ENCODE results near the gene MAML2.

The MAML2 gene

GRCh38 chr11:95991101-95991500 is 351.9 kb downstream of the MAML2 start:
- no peaks in the 10 kb centered on the region for H3K27me3 ChIP-seq (ENCODE audit: insufficient read depth, low read length)
- H3K4me1 ChIP-seq (ENCODE audit: insufficient read depth, low read length): peaks cover 32% of the 10 kb centered on the region
- no peaks in the 10 kb centered on the region for H3K36me3 ChIP-seq (ENCODE audit: insufficient read depth, low read length)
- H3K9me3 ChIP-seq (ENCODE audit: insufficient read depth, low read depth, low read length): no peaks in the 10 kb centered on the region
- WGBS: 91% methylated on average over 1 of the region's 1 CpG
- H3K4me3 ChIP-seq (ENCODE audit: low read length): no peak overlapping the region
- no peak overlapping the region for H3K27ac ChIP-seq (ENCODE audit: low read depth, low read length)
- no peak overlapping the region for H3K9ac ChIP-seq (ENCODE audit: low read depth, low read length)

- H3K4me3 ChIP-seq (ENCODE audit: low read length): no peak overlapping the region
- H3K27ac ChIP-seq (ENCODE audit: low read depth, low read length): no peak overlapping the region
- H3K4me1 ChIP-seq (ENCODE audit: insufficient read depth, low read length): peaks cover 32% of the 10 kb centered on the region
- no peaks in the 10 kb centered on the region for H3K36me3 ChIP-seq (ENCODE audit: insufficient read depth, low read length)
- no peaks in the 10 kb centered on the region for H3K27me3 ChIP-seq (ENCODE audit: insufficient read depth, low read length)
- no peak overlapping the region for H3K9ac ChIP-seq (ENCODE audit: low read depth, low read length)
- H3K9me3 ChIP-seq (ENCODE audit: insufficient read depth, low read depth, low read length): no peaks in the 10 kb centered on the region
- no CpG with 5 or more reads among the region's 1 CpG for WGBS
These were observed 353.2 kb downstream of the MAML2 start for GRCh38 chr11:95989780-95990179.

DNA sequence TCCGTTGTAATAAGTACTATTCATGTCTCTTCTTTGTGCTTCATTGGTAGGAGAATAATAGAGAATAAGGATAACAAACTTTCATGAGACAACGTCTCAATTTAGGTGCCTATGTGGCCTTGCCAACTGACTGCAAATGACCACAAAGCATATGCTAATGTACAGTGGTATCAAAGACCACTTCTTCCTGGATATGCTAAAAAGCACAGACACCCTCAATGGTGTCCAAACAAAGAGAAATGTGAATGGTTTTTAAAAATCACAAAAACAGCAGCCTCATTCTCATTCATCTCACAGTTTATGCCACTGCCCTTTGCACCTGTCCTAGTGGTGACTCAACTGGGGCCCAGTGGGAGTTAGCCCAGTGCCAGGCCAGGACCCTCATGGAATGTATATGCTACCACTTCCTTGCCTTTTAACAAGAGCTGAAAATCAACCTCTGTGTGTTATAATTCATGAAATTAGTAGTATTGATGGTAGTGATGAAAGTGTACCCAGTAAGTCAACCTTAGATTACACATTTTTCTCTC is 353.9 kb downstream of the MAML2 start:
- peaks cover 32% of the 10 kb centered on the region for H3K4me1 ChIP-seq (ENCODE audit: insufficient read depth, low read length)
- H3K27me3 ChIP-seq (ENCODE audit: insufficient read depth, low read length): no peaks in the 10 kb centered on the region
- no peak overlapping the region for H3K9ac ChIP-seq (ENCODE audit: low read depth, low read length)
- WGBS: 77% methylated on average over 2 of the region's 2 CpGs
- H3K4me3 ChIP-seq (ENCODE audit: low read length): no peak overlapping the region
- H3K9me3 ChIP-seq (ENCODE audit: insufficient read depth, low read depth, low read length): no peaks in the 10 kb centered on the region
- no peaks in the 10 kb centered on the region for H3K36me3 ChIP-seq (ENCODE audit: insufficient read depth, low read length)
- no peak overlapping the region for H3K27ac ChIP-seq (ENCODE audit: low read depth, low read length)

GRCh38 chr11:95985174-95985808 is 357.7 kb downstream of the MAML2 start:
- WGBS: 100% methylated on average over 1 of the region's 1 CpG

GRCh38 chr11:95984072-95984471 is 358.9 kb downstream of the MAML2 start:
- Histone ChIP-seq H3K36me3 (ENCODE audit: insufficient read depth, low read length) (no peaks in the 10 kb centered on the region), H3K27me3 (ENCODE audit: insufficient read depth, low read length) (no peaks in the 10 kb centered on the region), H3K9ac (ENCODE audit: low read depth, low read length) (no peak overlapping the region), H3K27ac (ENCODE audit: low read depth, low read length) (no peak overlapping the region), H3K4me3 (ENCODE audit: low read length) (no peak overlapping the region), H3K4me1 (ENCODE audit: insufficient read depth, low read length) (peaks cover 3% of the 10 kb centered on the region; the same call in 1 of the 2 replicates), H3K9me3 (ENCODE audit: insufficient read depth, low read depth, low read length) (no peaks in the 10 kb centered on the region)
- 96% methylated on average over 2 of the region's 2 CpGs for WGBS

More at GRCh38 chr11:95985174-95985808, 357.7 kb downstream of the MAML2 start:
- H3K4me3 ChIP-seq (ENCODE audit: low read length): no peak overlapping the region
- H3K4me1 ChIP-seq (ENCODE audit: insufficient read depth, low read length): peaks cover 14% of the 10 kb centered on the region
- no peaks in the 10 kb centered on the region for H3K36me3 ChIP-seq (ENCODE audit: insufficient read depth, low read length)
- no peak overlapping the region for H3K27ac ChIP-seq (ENCODE audit: low read depth, low read length)
- no peaks in the 10 kb centered on the region for H3K27me3 ChIP-seq (ENCODE audit: insufficient read depth, low read length)
- no peak overlapping the region for H3K9ac ChIP-seq (ENCODE audit: low read depth, low read length)
- H3K9me3 ChIP-seq (ENCODE audit: insufficient read depth, low read depth, low read length): no peaks in the 10 kb centered on the region

DNA sequence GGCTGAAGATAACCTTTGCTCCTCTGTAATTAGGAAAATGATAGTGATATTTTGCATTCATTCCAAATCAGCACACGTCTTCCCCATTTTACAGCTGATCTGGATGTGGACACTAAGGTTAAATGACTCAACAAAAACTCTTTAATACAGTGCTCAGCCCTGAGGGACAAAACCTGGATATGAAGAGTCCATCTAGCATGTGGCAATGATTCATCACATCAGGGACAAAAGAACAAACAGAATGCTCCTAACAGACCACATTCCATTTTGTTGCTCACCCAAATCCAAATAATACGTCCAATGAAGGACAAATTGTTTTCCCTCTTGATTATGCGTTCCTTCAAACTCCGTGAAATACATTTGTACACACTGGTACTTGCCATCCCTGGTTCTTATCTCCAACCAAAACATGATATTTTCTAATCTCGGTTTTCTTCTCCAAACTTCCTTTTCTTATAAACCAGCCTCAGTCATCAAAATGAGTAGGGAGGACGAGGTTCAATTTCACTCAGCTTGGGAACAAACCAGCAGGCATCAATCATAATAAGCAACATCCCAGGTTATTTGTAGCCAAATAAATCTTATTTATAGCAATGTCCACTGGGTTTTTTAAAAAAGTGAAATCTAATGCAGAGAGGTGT is 365.3 kb downstream of the MAML2 start:
- H3K36me3 ChIP-seq (ENCODE audit: insufficient read depth, low read length): no peaks in the 10 kb centered on the region
- H3K27me3 ChIP-seq (ENCODE audit: insufficient read depth, low read length): no peaks in the 10 kb centered on the region
- H3K9me3 ChIP-seq (ENCODE audit: insufficient read depth, low read depth, low read length): no peaks in the 10 kb centered on the region
- H3K9ac ChIP-seq (ENCODE audit: low read depth, low read length): no peak overlapping the region
- H3K4me3 ChIP-seq (ENCODE audit: low read length): no peak overlapping the region
- no peak overlapping the region for H3K27ac ChIP-seq (ENCODE audit: low read depth, low read length)
- no peaks in the 10 kb centered on the region for H3K4me1 ChIP-seq (ENCODE audit: insufficient read depth, low read length)
- WGBS: 91% methylated on average over 6 of the region's 6 CpGs

- Histone ChIP-seq H3K9me3 (ENCODE audit: insufficient read depth, low read depth, low read length) (no peaks in the 10 kb centered on the region), H3K27ac (ENCODE audit: low read depth, low read length) (no peak overlapping the region), H3K27me3 (ENCODE audit: insufficient read depth, low read length) (no peaks in the 10 kb centered on the region), H3K36me3 (ENCODE audit: insufficient read depth, low read length) (no peaks in the 10 kb centered on the region), H3K4me1 (ENCODE audit: insufficient read depth, low read length) (no peaks in the 10 kb centered on the region), H3K9ac (ENCODE audit: low read depth, low read length) (no peak overlapping the region), H3K4me3 (ENCODE audit: low read length) (no peak overlapping the region)
- WGBS: 92% methylated on average over 2 of the region's 2 CpGs
These were observed 366.4 kb downstream of the MAML2 start for GRCh38 chr11:95976550-95976949.

- WGBS: 93% methylated on average over 5 of the region's 5 CpGs
- Histone ChIP-seq H3K27me3 (ENCODE audit: insufficient read depth, low read length) (no peaks in the 10 kb centered on the region), H3K9me3 (ENCODE audit: insufficient read depth, low read depth, low read length) (no peaks in the 10 kb centered on the region), H3K27ac (ENCODE audit: low read depth, low read length) (no peak overlapping the region), H3K4me1 (ENCODE audit: insufficient read depth, low read length) (no peaks in the 10 kb centered on the region), H3K4me3 (ENCODE audit: low read length) (no peak overlapping the region), H3K36me3 (ENCODE audit: insufficient read depth, low read length) (no peaks in the 10 kb centered on the region), H3K9ac (ENCODE audit: low read depth, low read length) (no peak overlapping the region)
These were observed 367.7 kb downstream of the MAML2 start for GRCh38 chr11:95975343-95975742.

DNA sequence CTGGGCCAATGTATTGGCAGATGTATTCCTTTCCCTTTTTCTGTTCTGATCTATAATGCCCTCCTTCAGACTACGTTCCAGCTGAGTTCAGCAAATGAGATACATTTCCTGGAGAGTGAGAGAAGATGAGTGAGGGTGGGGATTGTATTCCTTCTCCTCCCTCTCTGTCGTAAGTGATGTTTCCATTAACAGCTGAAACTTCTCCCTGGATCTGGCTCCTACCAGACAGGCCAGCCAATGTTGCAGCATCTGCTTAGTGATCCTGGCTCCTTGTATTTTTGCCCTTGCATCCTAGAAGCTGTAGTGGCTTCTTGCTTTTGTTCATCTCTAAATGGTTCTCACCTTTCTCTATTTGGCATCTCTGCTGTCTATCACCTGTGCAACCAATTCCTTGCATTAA is 370.9 kb downstream of the MAML2 start:
- 92% methylated on average over 2 of the region's 2 CpGs for WGBS
- H3K36me3 ChIP-seq (ENCODE audit: insufficient read depth, low read length): no peaks in the 10 kb centered on the region
- H3K9me3 ChIP-seq (ENCODE audit: insufficient read depth, low read depth, low read length): no peaks in the 10 kb centered on the region
- H3K9ac ChIP-seq (ENCODE audit: low read depth, low read length): no peak overlapping the region
- H3K27me3 ChIP-seq (ENCODE audit: insufficient read depth, low read length): no peaks in the 10 kb centered on the region
- H3K4me1 ChIP-seq (ENCODE audit: insufficient read depth, low read length): no peaks in the 10 kb centered on the region
- no peak overlapping the region for H3K4me3 ChIP-seq (ENCODE audit: low read length)
- no peak overlapping the region for H3K27ac ChIP-seq (ENCODE audit: low read depth, low read length)

- Histone ChIP-seq H3K27ac (ENCODE audit: low read depth, low read length) (no peak overlapping the region), H3K4me1 (ENCODE audit: insufficient read depth, low read length) (no peaks in the 10 kb centered on the region), H3K27me3 (ENCODE audit: insufficient read depth, low read length) (no peaks in the 10 kb centered on the region), H3K9me3 (ENCODE audit: insufficient read depth, low read depth, low read length) (no peaks in the 10 kb centered on the region), H3K36me3 (ENCODE audit: insufficient read depth, low read length) (no peaks in the 10 kb centered on the region), H3K9ac (ENCODE audit: low read depth, low read length) (no peak overlapping the region), H3K4me3 (ENCODE audit: low read length) (no peak overlapping the region)
- WGBS: no CpG with 5 or more reads among the region's 1 CpG
These were observed 374.4 kb downstream of the MAML2 start for GRCh38 chr11:95968585-95968984.

- no peak overlapping the region for H3K9ac ChIP-seq (ENCODE audit: low read depth, low read length)
- H3K4me1 ChIP-seq (ENCODE audit: insufficient read depth, low read length): no peaks in the 10 kb centered on the region
- no peak overlapping the region for H3K27ac ChIP-seq (ENCODE audit: low read depth, low read length)
- no peaks in the 10 kb centered on the region for H3K27me3 ChIP-seq (ENCODE audit: insufficient read depth, low read length)
- H3K36me3 ChIP-seq (ENCODE audit: insufficient read depth, low read length): no peaks in the 10 kb centered on the region
- no peaks in the 10 kb centered on the region for H3K9me3 ChIP-seq (ENCODE audit: insufficient read depth, low read depth, low read length)
- WGBS: 78% methylated on average over 1 of the region's 1 CpG
- no peak overlapping the region for H3K4me3 ChIP-seq (ENCODE audit: low read length)
These were observed 378.7 kb downstream of the MAML2 start for GRCh38 chr11:95964281-95964680.

Measured in HUES64 (cell line).